Mucosa of gallbladder (tissue), 1 donor: ENCODE data around the gene LIPN. TPM values are rescaled to one million over a fixed set of nuclear protein-coding genes. Genes with fewer than 3 reads are reported as not detected.
"Not testable (repeated sequence)": the region's sequence is repeated elsewhere in the genome, so short reads cannot be mapped to it uniquely, and the experiment has no call there.

Experiments used
- DNase-seq: peaks from one replicate; pipeline ENCODE4 v3.0.0-alpha.2; 2020; ENCODE audit warnings: low spot score
- total RNA-seq: library from RNA; stranded (reverse); gene quantifications from one replicate; pipeline ENCODE4 v1.2.1, GENCODE V29; 2021
- donor health status: DM: no; HTN: no; CAD: no.

Gene LIPN
- total RNA-seq = not detected

- DNase-seq = no peak
These were observed at the start of gene LIPN for GRCh38 chr10:88759366-88760101. TSS of gene LIPN (plus strand) at chr10:88760020. CDS start at chr10:88761406, 1,386 bp downstream.

GRCh38 chr10:88715517-88715916 lies 44.3 kb upstream of the LIPN start:
- no peak for DNase-seq

- no peak for DNase-seq
These were observed 38.4 kb upstream of the LIPN start for GRCh38 chr10:88721392-88721791.

GRCh38 chr10:88725798-88726197 lies 34.0 kb upstream of the LIPN start:
- DNase-seq = no peak

GRCh38 chr10:88728107-88728763 lies 31.6 kb upstream of the LIPN start:
- DNase-seq = no peak

- no peak for DNase-seq
These were observed 29.0 kb upstream of the LIPN start for GRCh38 chr10:88730864-88731263.

- no peak for DNase-seq
These were observed 28.5 kb upstream of the LIPN start for GRCh38 chr10:88731296-88731695.

- DNase-seq = no peak
These were observed 26.6 kb upstream of the LIPN start for GRCh38 chr10:88733215-88733614.

- DNase-seq = no peak
These were observed 24.2 kb upstream of the LIPN start for GRCh38 chr10:88735661-88736060.

- DNase-seq = not testable (repeated sequence)
These were observed 17.9 kb upstream of the LIPN start for GRCh38 chr10:88741921-88742320.

GRCh38 chr10:88742448-88742847 lies 17.4 kb upstream of the LIPN start:
- no peak for DNase-seq

GRCh38 chr10:88744002-88744401 lies 15.8 kb upstream of the LIPN start:
- DNase-seq = no peak

GRCh38 chr10:88745633-88746032 lies 14.2 kb upstream of the LIPN start:
- DNase-seq = no peak

- DNase-seq = no peak
These were observed 5.5 kb upstream of the LIPN start for GRCh38 chr10:88754287-88754686.

- DNase-seq = no peak
These were observed 4.1 kb upstream of the LIPN start for GRCh38 chr10:88755753-88756152.

- DNase-seq = no peak
These were observed 3.2 kb upstream of the LIPN start for GRCh38 chr10:88756660-88757059.

- no peak for DNase-seq
These were observed 3.1 kb downstream of the LIPN start for GRCh38 chr10:88762906-88763305.

GRCh38 chr10:88763441-88763840 lies 3.6 kb downstream of the LIPN start:
- DNase-seq = no peak

- DNase-seq = no peak
These were observed 4.3 kb downstream of the LIPN start for GRCh38 chr10:88764110-88764509.

GRCh38 chr10:88765816-88766215 lies 6.0 kb downstream of the LIPN start:
- DNase-seq = no peak

- DNase-seq = no peak
These were observed 9.6 kb downstream of the LIPN start for GRCh38 chr10:88769384-88769783.

- no peak for DNase-seq
These were observed 21.4 kb downstream of the LIPN start for GRCh38 chr10:88781206-88781605.

- DNase-seq = no peak
These were observed 22.4 kb downstream of the LIPN start for GRCh38 chr10:88782222-88782621.

GRCh38 chr10:88783724-88784123 lies 23.9 kb downstream of the LIPN start:
- no peak for DNase-seq
